Non-pigmented ciliary epithelial cell (primary cell): ENCODE data around the gene DTYMK.
"Not testable (repeated sequence)": the region's sequence is repeated elsewhere in the genome, so short reads cannot be mapped to it uniquely, and the experiment has no call there.

Experiments used
- DNase-seq: peaks from one replicate; pipeline ENCODE4 v3.0.0-alpha.2; 2010; ENCODE audit warnings: low read depth

The DTYMK gene

GRCh38 chr2:241686650-241687425 is at the start of gene DTYMK:
Gene DTYMK (minus strand): TSS chr2:241686815. CDS start chr2:241686783, 32 bp downstream.
- DNase-seq, result no peak

DNA sequence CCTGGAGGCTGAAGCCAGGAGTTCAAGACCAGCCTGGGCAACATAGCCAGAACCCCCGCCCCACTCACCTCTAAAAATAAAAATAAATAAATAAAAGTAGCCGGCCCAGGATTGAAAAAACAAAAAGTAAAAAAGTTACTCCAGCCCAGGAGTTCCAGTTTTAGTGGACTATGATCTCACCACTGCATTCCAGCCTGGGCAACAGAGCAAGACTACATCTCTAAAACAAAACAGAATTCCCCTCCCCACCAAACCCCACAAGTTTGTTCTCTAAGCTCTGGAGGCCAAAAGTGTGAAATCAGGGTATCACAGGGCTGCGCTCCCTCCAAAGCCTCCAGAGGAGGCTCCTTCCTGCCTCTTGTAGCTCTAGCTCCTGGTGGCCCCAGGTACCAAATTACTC is 49.5 kb upstream of the DTYMK start:
- no peak for DNase-seq

GRCh38 chr2:241734467-241735208 is 48.0 kb upstream of the DTYMK start, which contains the start of gene D2HGDH:
Gene D2HGDH (plus strand): TSS chr2:241734630. CDS start chr2:241735225, 595 bp downstream.
- DNase-seq, result no peak

GRCh38 chr2:241734208-241734466 is 47.5 kb upstream of the DTYMK start:
- DNase-seq, result no peak

DNA sequence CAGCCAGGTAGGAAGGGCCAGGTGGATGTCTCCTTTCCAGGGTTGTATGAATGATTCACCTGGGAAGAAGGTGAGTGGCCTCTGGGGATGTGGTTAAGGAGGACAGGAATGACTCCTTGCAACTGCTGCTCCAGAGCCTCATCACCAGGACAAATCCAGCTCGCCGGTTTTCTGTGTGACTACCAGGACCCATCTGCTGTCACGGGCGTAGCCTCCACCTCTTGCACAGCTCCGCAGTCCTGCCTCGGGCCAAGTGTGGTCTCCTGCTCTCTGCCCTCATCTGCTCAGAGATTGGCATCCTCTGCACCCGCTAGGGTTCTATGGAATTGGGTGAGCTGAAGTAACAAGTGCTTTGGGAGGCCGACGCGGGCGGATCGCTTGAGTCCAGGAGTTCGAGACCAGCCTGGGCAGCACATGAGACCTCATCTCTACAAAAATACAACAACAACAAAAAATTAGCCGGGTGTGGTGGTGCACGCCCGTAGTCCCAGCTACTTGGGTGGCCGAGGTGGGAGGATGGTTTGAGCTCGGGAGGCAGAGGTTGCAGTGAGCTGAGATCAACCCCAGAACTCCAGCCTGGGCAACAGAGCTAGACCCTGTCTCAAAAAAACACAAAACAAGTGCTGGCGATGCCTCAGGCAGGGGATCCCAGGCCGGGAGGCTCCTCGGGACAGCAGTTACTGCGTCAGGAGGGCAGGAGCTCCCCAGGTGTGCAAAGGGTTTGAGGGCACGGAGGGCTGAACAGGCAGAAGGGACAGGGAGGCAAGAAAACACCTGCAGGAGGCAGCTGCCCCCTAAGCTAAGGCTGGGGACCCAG is 47.0 kb upstream of the DTYMK start:
- no peak for DNase-seq

DNA sequence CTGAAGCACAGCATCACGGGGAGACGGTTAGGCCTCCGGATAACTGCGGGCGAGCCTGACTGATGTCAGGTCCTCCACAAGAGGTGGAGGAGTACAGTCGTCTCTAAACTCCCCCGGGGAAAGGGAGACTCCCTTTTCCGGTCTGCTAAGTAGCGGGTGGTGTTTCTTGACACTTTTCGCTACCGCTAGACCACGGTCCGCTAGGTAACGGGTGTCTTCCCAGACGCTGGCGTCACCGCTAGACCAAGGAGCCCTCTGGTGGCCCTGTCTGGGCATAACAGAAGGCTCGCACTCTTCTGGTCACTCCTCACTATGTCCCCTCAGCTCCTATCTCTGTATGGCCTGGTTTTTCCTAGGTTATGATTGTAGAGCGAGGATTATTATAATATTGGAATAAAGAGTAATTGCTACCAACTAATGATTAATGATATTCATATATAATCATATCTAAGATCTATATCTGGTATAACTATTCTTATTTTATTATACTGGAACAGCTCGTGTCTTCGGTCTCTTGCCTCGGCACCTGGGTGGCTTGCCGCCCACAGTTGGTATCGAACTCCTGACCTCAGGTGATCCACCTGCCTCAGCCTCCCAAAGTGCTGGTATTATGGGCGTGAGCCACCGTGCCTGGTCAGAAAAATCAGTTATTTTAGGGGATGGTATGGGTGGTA is 46.0 kb upstream of the DTYMK start:
- not testable (repeated sequence) for DNase-seq

GRCh38 chr2:241730671-241731293 is 44.2 kb upstream of the DTYMK start:
- DNase-seq, result no peak

DNA sequence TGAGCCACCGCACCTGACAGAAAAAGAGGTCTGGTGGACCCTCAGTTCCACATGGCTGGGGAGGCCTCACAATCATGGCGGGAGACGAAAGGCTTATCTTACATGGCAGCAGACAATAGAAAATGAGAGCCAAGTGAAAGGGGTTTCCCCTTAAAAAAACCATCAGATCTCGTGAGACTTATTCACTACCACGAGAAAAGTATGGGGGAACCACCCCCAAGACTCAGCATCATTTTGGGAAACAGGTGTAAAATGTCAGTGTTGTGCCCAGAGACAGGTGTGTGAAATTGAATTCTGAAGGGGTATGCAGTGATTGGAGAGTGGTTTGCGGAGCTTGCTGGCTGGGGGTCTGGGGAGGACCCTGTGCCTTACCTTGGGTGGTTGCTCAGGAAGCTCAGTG is 43.3 kb upstream of the DTYMK start:
- DNase-seq, result no peak

GRCh38 chr2:241728627-241729026 is 42.0 kb upstream of the DTYMK start:
- DNase-seq, result no peak

DNA sequence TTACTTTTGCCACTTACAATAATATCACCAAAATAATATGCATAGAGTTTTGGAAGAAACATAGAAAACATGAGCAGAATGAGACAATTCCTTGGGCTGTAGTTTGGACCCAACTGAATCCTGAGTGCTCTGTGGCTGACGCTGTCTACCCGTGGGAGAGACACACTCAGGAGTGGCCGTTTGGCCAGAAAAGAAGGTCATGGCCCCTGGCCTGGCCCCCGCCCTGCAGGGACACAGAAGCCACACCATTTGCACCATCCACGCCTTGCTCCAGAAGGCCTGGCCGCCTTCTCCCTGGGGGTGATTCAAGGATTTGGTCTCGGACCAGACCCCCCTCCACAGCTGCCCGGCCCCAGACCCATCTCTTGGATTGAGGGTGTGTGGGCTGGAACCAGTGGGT is 41.4 kb upstream of the DTYMK start:
- DNase-seq, result no peak

DNA sequence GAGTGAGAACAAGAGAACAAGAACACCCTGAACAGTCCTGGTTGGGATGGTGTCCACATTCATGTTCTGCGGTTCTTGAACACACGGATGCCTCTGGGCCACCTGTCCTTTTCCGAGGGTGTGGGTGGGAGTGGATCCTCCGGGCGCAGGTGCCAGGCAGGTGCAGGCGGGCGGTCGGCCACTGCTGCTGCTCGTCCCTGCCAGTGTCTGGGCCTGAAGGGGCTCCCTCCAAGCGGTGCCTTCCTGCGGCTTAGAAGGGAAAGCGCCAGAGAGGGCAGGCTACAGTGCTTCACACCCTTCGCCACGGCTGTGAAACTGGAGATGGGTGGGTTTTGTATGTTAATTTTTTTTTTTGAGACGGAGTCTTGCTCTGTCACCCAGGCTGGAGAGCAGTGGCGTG is 39.8 kb upstream of the DTYMK start:
- DNase-seq, result no peak

GRCh38 chr2:241724975-241725870 is 38.6 kb upstream of the DTYMK start:
- no peak for DNase-seq

DNA sequence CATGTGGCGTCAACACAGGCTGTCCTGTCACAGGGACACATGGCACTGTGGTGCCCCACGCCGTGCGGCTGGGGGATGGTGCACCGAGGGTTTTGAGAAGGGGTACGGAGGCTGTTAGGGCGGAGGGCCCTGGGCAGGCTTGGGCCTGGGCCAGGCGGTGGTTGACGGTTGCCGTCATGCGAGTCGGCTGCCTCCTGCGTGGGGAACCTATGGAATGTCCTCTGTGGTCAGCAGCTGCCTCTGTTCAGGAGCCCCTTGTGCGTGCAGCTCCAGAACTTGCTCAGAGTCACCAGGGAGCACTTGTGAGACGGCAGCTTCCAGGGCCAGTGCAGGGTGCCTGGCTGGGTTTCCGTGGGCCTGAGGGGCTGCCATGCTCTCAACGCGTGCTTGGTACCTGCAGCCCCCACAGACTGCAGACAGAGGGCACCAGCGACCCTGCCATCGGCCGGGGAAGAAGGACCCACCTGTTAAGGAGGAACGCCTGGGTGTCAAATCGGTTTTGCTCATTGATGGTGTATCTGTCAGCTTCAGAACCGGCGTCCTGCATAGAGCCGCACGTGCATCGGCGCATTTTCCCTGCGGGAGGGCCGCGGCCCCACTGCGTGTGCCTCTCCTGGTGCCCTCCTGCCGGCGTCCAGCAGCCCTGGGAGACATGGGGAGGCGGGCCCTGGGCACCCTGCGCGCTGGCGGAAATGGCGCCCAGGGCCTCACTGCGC is 37.8 kb upstream of the DTYMK start:
- no peak for DNase-seq

DNA sequence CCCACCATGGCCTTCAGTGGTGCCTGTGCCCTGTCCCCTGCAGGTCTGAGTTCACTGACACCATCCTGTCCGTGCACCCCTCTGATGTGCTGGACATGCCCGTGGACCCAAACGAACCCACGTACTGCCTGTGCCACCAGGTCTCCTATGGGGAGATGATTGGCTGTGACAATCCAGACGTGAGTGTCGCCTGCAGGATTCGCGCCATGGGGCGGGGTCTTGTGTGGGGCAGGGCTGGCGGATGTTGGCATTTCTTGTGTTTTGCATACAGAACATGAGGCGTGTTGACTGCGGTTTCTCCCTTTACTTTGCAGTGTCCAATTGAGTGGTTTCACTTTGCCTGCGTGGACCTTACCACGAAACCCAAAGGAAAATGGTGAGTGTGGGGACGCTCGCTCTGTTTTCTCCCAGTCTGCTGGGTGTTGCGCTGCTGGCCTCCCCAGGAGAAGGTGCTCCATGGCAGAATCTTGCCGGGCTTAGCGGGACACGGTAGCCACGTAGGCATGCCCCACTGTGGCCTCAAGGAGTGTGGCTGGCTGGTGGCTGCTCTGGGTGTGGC is 36.4 kb upstream of the DTYMK start:
- DNase-seq, result no peak

DNA sequence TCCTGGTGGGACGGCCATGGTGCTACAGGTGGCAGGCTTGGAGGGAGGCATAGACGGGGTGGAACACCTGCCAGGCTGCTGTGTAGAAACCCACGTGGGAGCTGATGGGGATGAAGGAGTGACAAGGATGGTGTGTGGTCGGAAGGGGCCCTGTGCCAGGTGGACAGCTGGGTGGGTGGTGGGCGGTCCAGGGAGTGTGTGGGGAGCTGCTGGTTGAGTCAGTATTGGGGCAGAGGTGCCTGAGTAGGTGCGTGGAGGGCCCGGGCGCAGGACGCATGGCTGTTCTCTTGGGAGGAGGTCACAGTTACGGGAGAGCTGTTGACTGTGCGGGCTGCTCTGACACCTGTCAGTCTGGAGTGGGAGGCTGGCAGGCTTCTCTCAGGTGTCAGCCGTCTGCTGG is 35.2 kb upstream of the DTYMK start:
- no peak for DNase-seq

DNA sequence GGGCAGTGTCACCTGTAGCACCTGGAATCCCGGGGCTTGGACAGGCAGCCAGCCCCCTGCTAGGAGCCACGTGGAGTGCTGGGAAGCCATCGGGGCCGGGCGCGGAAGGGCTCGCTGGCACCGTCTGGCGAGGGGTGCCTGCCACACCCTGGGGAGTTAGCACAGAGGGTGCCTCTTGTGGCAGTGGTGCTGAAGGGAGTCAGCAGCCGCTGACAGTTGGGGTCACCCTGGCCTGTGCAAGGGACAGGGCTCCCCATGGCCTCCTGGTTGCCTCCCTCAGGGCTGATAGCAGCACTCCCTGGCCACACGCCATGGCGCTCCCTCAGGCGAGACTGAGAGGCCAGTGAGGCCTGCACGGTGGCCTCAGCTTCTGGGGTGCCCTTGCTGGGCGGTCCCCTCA is 33.9 kb upstream of the DTYMK start:
- DNase-seq, result no peak

GRCh38 chr2:241720099-241720498 is 33.5 kb upstream of the DTYMK start:
- DNase-seq, result no peak

DNA sequence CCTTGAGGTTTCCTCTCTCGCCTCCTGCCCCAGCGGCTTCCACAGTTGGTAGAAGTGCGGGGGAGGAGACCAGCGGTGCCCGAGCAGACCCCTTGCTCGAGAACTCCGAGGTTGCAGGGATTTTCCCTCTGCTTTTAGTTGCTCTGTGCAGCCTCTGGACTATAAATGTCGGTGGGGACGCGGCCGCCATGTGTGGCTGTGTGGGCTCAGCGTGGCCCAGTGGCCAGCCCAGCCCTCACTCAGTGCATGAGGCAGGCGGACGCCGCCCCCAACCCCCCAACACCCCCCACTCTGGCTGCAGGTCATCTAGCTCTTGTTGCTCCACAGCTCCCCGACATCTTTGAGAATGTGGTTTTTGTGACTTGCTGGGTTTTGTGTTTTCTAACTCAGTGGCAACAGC is 32.5 kb upstream of the DTYMK start:
- no peak for DNase-seq

- DNase-seq, result no peak
Measured at GRCh38 chr2:241708879-241709278, 22.3 kb upstream of the DTYMK start.

DNA sequence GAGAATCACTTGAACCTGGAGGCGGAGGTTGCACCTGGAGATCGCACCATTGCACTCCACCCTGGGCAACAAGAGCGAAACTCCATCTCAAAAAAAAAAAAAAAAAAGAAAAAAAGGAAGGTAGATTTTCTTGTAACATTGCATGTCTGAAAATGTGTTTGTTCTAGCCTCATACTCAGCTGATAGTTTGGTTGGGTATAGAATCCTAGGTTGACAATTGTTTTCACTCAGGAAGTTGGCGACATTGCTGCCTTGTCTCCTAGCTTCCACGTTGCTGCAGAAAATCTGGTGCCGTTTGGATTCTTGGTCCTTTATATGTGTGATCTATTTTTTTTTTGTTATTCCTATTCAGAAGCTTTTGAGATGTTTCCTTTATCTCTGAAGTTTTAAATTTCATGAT is 19.9 kb upstream of the DTYMK start:
- DNase-seq, result no peak
